Measurements from ENCODE around the gene VRK1. TPM values are rescaled to one million over a fixed set of nuclear protein-coding genes. Genes with fewer than 3 reads are reported as not detected.

VRK1 gene
- polyA plus RNA-seq, 1 experiment = 3.7 TPM

DNA sequence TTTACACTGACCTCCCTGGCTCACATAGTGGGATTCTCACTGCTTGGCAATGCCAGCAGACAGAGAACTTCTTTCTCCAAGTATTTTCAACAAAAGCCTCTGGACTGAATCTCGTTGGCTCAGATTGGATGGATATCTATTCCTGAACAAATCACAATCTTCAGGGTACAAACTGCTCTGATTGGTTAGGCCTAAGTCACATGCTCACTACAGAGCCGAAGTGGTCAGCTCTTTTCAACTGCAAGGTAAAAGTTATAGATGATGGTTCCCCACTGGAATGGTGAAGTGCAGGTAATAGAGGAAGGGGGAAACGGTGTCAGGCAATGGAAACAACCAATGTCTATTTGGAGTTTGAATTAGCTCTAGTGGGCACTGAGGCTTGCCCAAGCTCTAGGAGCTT is 16.7 kb upstream of the VRK1 start:
- no peaks in the 10 kb centered on the region for H3K36me3 ChIP-seq (ENCODE audit: control insufficient read depth, insufficient read depth, low read length)
- ChIA-PET POLR2A (no interaction called here), CTCF (no interaction called here)
- H3K4me3 ChIP-seq (ENCODE audit: low read depth, low read length) = no peak overlapping the region
- DNase-seq (ENCODE audit: low read depth) = no peak
- TF ChIP-seq, protein P1, sequence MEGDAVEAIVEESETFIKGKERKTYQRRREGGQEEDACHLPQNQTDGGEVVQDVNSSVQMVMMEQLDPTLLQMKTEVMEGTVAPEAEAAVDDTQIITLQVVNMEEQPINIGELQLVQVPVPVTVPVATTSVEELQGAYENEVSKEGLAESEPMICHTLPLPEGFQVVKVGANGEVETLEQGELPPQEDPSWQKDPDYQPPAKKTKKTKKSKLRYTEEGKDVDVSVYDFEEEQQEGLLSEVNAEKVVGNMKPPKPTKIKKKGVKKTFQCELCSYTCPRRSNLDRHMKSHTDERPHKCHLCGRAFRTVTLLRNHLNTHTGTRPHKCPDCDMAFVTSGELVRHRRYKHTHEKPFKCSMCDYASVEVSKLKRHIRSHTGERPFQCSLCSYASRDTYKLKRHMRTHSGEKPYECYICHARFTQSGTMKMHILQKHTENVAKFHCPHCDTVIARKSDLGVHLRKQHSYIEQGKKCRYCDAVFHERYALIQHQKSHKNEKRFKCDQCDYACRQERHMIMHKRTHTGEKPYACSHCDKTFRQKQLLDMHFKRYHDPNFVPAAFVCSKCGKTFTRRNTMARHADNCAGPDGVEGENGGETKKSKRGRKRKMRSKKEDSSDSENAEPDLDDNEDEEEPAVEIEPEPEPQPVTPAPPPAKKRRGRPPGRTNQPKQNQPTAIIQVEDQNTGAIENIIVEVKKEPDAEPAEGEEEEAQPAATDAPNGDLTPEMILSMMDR (IDR thresholded peaks at IDR 0.05; ENCODE audit: insufficient read depth, low read depth, low read length) = no peak
- H3K27me3 ChIP-seq (ENCODE audit: control insufficient read depth, insufficient read depth, low read length) = no peaks in the 10 kb centered on the region

DNA sequence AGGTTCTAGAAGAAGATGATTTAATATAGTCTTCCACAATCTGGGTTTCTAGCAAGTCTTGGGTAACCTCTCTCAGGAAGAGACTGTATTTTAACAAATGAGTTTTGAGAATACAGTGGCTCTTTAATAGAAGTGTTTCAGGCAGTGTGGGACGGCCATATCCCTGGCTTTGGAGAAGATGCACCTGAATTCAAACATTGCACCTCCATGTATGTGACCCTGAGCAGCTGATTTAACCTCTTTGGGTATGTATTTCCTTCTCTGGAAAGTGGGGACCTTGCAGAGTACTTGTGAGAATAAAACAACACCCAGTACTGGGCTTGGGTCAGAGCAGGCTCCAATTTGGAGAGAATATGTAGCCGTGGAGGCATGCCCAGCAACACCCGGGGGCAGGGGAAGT is 15.8 kb upstream of the VRK1 start:
- ChIA-PET POLR2A (no interaction called here), CTCF (no interaction called here)
- no peak for DNase-seq (ENCODE audit: low read depth)
- TF ChIP-seq, protein P1 (IDR thresholded peaks at IDR 0.05; ENCODE audit: insufficient read depth, low read depth, low read length) = no peak
- no peak overlapping the region for H3K4me3 ChIP-seq (ENCODE audit: low read depth, low read length)
- H3K36me3 ChIP-seq (ENCODE audit: control insufficient read depth, insufficient read depth, low read length) = no peaks in the 10 kb centered on the region
- H3K27me3 ChIP-seq (ENCODE audit: control insufficient read depth, insufficient read depth, low read length) = no peaks in the 10 kb centered on the region

DNA sequence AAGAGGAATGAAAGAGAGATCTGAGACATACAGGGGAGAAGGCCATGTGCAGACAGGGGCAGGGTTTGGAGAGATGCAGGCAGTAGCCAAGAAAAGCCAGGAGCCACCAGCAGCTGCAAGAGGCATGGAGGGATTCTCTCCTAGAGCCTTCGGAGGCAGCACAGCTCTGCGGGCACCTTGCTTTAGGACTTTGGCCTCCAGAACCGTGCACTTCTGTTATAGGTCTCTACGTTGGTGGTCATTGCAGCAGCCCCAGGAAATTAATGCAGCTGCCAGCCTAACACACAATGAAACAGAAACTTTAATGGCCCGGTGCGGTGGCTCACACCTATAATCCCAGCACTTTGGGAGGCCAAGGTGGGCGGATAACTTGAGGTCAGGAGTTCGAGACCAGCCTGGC is 14.7 kb upstream of the VRK1 start:
- H3K36me3 ChIP-seq (ENCODE audit: control insufficient read depth, insufficient read depth, low read length) = no peaks in the 10 kb centered on the region
- ChIA-PET CTCF (no interaction called here), POLR2A (no interaction called here)
- H3K27me3 ChIP-seq (ENCODE audit: control insufficient read depth, insufficient read depth, low read length) = no peaks in the 10 kb centered on the region
- H3K4me3 ChIP-seq (ENCODE audit: low read depth, low read length) = no peak overlapping the region
- TF ChIP-seq, protein P1 (IDR thresholded peaks at IDR 0.05; ENCODE audit: insufficient read depth, low read depth, low read length) = no peak
- no peak for DNase-seq (ENCODE audit: low read depth)

DNA sequence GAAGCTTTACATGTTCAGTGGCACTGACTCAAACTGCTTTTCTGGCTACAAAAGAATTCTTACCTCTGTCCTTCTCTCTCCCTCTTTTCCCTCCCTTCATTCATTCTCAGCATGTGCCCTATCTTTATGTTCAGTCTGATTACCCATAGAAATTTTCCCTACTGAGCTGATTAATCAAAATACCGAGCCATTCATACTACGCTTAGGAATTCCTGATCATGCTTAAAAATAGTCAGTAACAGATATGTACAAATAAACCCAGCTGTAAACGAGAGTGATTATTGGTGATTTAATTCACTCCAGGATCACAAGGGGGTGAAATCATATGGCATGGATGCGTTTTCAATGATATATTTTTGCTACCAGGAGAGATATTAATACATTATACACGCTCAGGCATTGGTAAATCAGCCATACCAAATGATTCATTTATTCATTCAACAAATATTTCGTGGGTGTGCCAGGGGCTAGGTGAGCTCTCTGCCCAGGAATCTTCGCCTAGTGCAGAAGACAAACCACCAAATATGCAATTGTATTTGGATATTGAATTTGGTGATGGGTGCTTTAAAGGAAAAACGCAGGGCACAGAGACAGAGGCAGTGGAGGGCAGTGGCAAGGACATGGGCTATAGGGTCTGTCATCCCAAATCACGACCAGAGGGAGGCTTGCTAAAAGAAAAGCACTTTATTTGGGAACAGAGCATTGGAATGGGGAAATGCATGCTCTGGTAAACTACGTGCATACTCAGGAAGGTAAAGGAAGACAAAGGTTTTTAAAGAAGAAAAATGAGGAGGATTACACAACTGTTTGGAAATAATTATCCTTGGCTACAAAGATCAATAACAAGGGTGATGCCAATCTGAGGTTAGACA is 13.9 kb upstream of the VRK1 start:
- CTCF ChIA-PET = interaction anchor here (1.4 kb wide), 1 partner anchor 42 kb away, joined by 3 read pairs; no protein-coding TSS in a partner anchor
- POLR2A ChIA-PET = no interaction called here
- no peaks in the 10 kb centered on the region for H3K27me3 ChIP-seq (ENCODE audit: control insufficient read depth, insufficient read depth, low read length)
- DNase-seq (ENCODE audit: low read depth) = no peak
- no peaks in the 10 kb centered on the region for H3K36me3 ChIP-seq (ENCODE audit: control insufficient read depth, insufficient read depth, low read length)
- no peak overlapping the region for H3K4me3 ChIP-seq (ENCODE audit: low read depth, low read length)
- TF ChIP-seq, protein P1 (IDR thresholded peaks at IDR 0.05; ENCODE audit: insufficient read depth, low read depth, low read length) = no peak

DNA sequence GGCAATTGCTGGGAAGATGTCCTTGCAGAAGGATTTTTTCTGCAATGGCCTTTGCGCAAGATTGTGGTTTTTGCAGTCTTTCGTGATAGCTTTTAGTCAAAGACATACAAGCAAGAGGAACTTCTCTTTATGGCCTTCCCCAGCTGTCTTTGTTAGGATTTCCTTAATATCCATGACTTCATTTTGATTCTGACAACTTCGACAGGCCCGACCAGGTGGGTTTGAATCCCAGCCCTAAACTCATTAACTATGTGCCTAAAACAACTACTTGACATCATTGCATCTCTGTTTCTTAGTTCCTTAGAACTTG is 13.3 kb upstream of the VRK1 start:
- TF ChIP-seq, protein P1 (IDR thresholded peaks at IDR 0.05; ENCODE audit: insufficient read depth, low read depth, low read length) = no peak
- no peak for DNase-seq (ENCODE audit: low read depth)
- CTCF ChIA-PET = interaction anchor here (1.4 kb wide), 1 partner anchor 42 kb away, joined by 3 read pairs; no protein-coding TSS in a partner anchor
- no peak overlapping the region for H3K4me3 ChIP-seq (ENCODE audit: low read depth, low read length)
- POLR2A ChIA-PET = no interaction called here
- no peaks in the 10 kb centered on the region for H3K36me3 ChIP-seq (ENCODE audit: control insufficient read depth, insufficient read depth, low read length)
- no peaks in the 10 kb centered on the region for H3K27me3 ChIP-seq (ENCODE audit: control insufficient read depth, insufficient read depth, low read length)

All from BJ (cell line).